Liver (tissue), 9 donors: ENCODE measurements around the gene SERTAD2. TPM values are rescaled to one million over a fixed set of nuclear protein-coding genes. Genes with fewer than 3 reads are reported as not detected.

ENCODE experiments used
- DNase-seq: peaks from one replicate; pipeline ENCODE4 v3.0.0-alpha.2; 2017; ENCODE audit warnings: low spot score
- H3K27ac ChIP-seq, 2 donors: one replicate each; pipeline ENCODE4 v1.7.0; 2013; ENCODE audit warnings: inconsistent platforms in 2 of 2, low read length in 2 of 2, control low read depth in 1 of 2, low read depth in 1 of 2, mild to moderate bottlenecking in 1 of 2
- H3K27me3 ChIP-seq, 4 donors: one replicate each; pipeline versions ENCODE4 v1.6.1 to v1.7.0; 2013; ENCODE audit warnings: low read length in 3 of 4, inconsistent platforms in 1 of 4, mild to moderate bottlenecking in 1 of 4, moderate library complexity in 1 of 4; ENCODE audit not compliant: control insufficient read depth in 4 of 4, insufficient read depth in 4 of 4
- H3K36me3 ChIP-seq, 4 donors: one replicate each; pipeline versions ENCODE4 v1.6.1 to v1.7.0; 2013; ENCODE audit warnings: low read length in 3 of 4, mild to moderate bottlenecking in 3 of 4, low read depth in 1 of 4, moderate library complexity in 1 of 4; ENCODE audit not compliant: control insufficient read depth in 4 of 4, insufficient read depth in 3 of 4
- H3K4me1 ChIP-seq, 4 donors: one replicate each; pipeline versions ENCODE4 v1.6.1 to v1.7.0; 2013; ENCODE audit warnings: low read length in 3 of 4, mild to moderate bottlenecking in 3 of 4, moderate library complexity in 1 of 4; ENCODE audit not compliant: control insufficient read depth in 4 of 4, insufficient read depth in 4 of 4
- H3K4me3 ChIP-seq, 3 donors: one replicate each; pipeline versions ENCODE4 v1.6.1 to v1.7.0; 2013; ENCODE audit warnings: low read length in 3 of 3, control low read depth in 1 of 3, low read depth in 1 of 3, mild to moderate bottlenecking in 1 of 3
- H3K9ac ChIP-seq, 2 donors: one replicate each; pipeline ENCODE4 v1.7.0; 2013; ENCODE audit warnings: low read length in 2 of 2, mild to moderate bottlenecking in 2 of 2, moderate library complexity in 2 of 2, control low read depth in 1 of 2, low read depth in 1 of 2
- H3K9me3 ChIP-seq, 4 donors: one replicate each; pipeline versions ENCODE4 v1.6.1 to v1.7.0; 2013; ENCODE audit warnings: low read length in 3 of 4; ENCODE audit not compliant: control insufficient read depth in 4 of 4
- ATF3 ChIP-seq: IDR thresholded peaks from 2 replicates; pipeline ENCODE4 v1.6.1; 2016; ENCODE audit warnings: antibody characterized with exemption
- CTCF ChIP-seq: fragments of 150-350 bp; IDR thresholded peaks from 2 replicates; pipeline ENCODE4 v1.5.1; 2017; ENCODE audit warnings: improper control_type of control experiment, low read depth, low read length; ENCODE audit not compliant: missing input control
- EGR1 ChIP-seq, 2 donors: IDR thresholded peaks; 2 replicates each; pipeline ENCODE4 v1.6.1; 2016 to 2018; ENCODE audit warnings: antibody characterized with exemption in 2 of 2, low read depth in 2 of 2
- FOXA2 ChIP-seq: IDR thresholded peaks from 2 replicates; pipeline ENCODE4 v1.6.1; 2016; ENCODE audit warnings: antibody characterized with exemption
- HNF4A ChIP-seq, 2 donors: conservative IDR thresholded peaks; 2 replicates each; pipeline ENCODE4 v1.6.1; 2016; ENCODE audit warnings: antibody characterized with exemption in 2 of 2, mild to moderate bottlenecking in 2 of 2
- HNF4G ChIP-seq: IDR thresholded peaks from 2 replicates; pipeline ENCODE4 v1.6.1; 2016; ENCODE audit warnings: antibody characterized with exemption
- JUND ChIP-seq, 2 donors: IDR thresholded peaks; 2 replicates each; pipeline ENCODE4 v1.6.1; 2016; ENCODE audit warnings: antibody characterized with exemption in 2 of 2
- MAX ChIP-seq: IDR thresholded peaks from 2 replicates; pipeline ENCODE4 v1.6.1; 2016; ENCODE audit warnings: antibody characterized with exemption
- REST ChIP-seq: IDR thresholded peaks from 2 replicates; pipeline ENCODE4 v1.6.1; 2016; ENCODE audit warnings: antibody characterized with exemption, mild to moderate bottlenecking
- RXRA ChIP-seq, 2 donors: IDR thresholded peaks; 2 replicates each; pipeline ENCODE4 v1.6.1; 2017 to 2018; ENCODE audit warnings: antibody characterized with exemption in 2 of 2, mild to moderate bottlenecking in 1 of 2
- SP1 ChIP-seq: IDR thresholded peaks from 2 replicates; pipeline ENCODE4 v1.6.1; 2018; ENCODE audit warnings: antibody characterized with exemption, mild to moderate bottlenecking
- ZBTB33 ChIP-seq: IDR thresholded peaks from 2 replicates; pipeline ENCODE4 v1.6.1; 2016; ENCODE audit warnings: antibody characterized with exemption
- WGBS: extraction: QIAGEN DNeasy Blood & Tissue Kit; methylation state at CpG from one replicate; pipeline ENCODE4 v1.1.7; 2013; 5-methylcytosine and 5-hydroxymethylcytosine counted together
- polyA plus RNA-seq, 2 donors: library from polyadenylated mRNA; stranded (reverse) in 1 of 2; unstranded in 1 of 2; fragments of 200-250 nt in 1 of 2; fragments of >200 nt in 1 of 2; fragmentation: Nextera tagmentation in 1 of 2; extraction: Ambion mirVana in 1 of 2; gene quantifications; one replicate each; pipeline versions ENCODE4 v1.2.1 to v1.2.3, GENCODE V29; 2013 to 2015
- total RNA-seq, 2 donors: library from RNA; depleted of rRNA; stranded (reverse); fragments of >200 nt; gene quantifications; one replicate each; pipeline ENCODE4 v1.2.3, GENCODE V29; 2014
- donor health status: healthy.
- donor health status: healthy.
- donor health status: healthy.
- donor health status: healthy.
- donor health status: healthy.

Gene SERTAD2
- total and polyA plus RNA-seq, 4 donors, result 5.1 to 13.3 (median 6.4) TPM

- Histone ChIP-seq H3K9me3 (no peaks in the 10 kb centered on the region), H3K36me3 (no peaks in the 10 kb centered on the region), H3K27me3 (no peaks in the 10 kb centered on the region), H3K4me1 (peaks cover 0 to 4% (median 2%) of the 10 kb centered on the region in 4 donors), H3K9ac (no peak overlapping the region), H3K4me3 (no peak overlapping the region), H3K27ac (no peak overlapping the region)
- WGBS, result 95% methylated on average over 6 of the region's 6 CpGs
- no peak for TF ChIP-seq FOXA2
- TF ChIP-seq RXRA (IDR thresholded peaks at IDR 0.05), result no peak
- no peak for TF ChIP-seq CTCF
- TF ChIP-seq MAX, result no peak
- TF ChIP-seq JUND (IDR thresholded peaks at IDR 0.05), result no peak
- TF ChIP-seq EGR1 (IDR thresholded peaks at IDR 0.05; ENCODE audit: low read depth in 2 of 2), result no peak
- no peak for TF ChIP-seq REST
- no peak for TF ChIP-seq ATF3
- TF ChIP-seq HNF4A (conservative IDR thresholded peaks at IDR 0.05), result no peak
- TF ChIP-seq ZBTB33, result no peak
- DNase-seq, result no peak
Observed at GRCh38 chr2:64624108-64624610, 29.6 kb downstream of the SERTAD2 start.

- Histone ChIP-seq H3K9ac (no peak overlapping the region), H3K4me3 (no peak overlapping the region), H3K36me3 (no peaks in the 10 kb centered on the region), H3K27me3 (no peaks in the 10 kb centered on the region), H3K4me1 (no peaks in the 10 kb centered on the region), H3K9me3 (no peaks in the 10 kb centered on the region), H3K27ac (no peak overlapping the region)
- no peak for DNase-seq
- TF ChIP-seq REST (no peak), SP1 (no peak), HNF4G (no peak)
- WGBS, result 88% methylated on average over 13 of the region's 13 CpGs
Observed at GRCh38 chr2:64623242-64623850, 30.4 kb downstream of the SERTAD2 start.
